HG02973 (cell line): ENCODE data around the gene ZBTB11.
A peak's percentile ranks its signal among the peaks of the same experiment; 100 is the strongest.
"Not testable (repeated sequence)": the region's sequence is repeated elsewhere in the genome, so short reads cannot be mapped to it uniquely, and the experiment has no call there.

Experiments
- ATAC-seq: cut with Tn5 transposase; IDR thresholded peaks from one replicate; pipeline ENCODE4 v1.9.1; 2021; ENCODE audit warnings: moderate library complexity; ENCODE audit not compliant: unreplicated experiment

Gene ZBTB11

GRCh38 chr3:101691685-101692671 lies 15.0 kb upstream of the ZBTB11 start:
- not testable (repeated sequence) for ATAC-seq

GRCh38 chr3:101690972-101691371 lies 14.0 kb upstream of the ZBTB11 start:
- peak; percentile 41 for ATAC-seq

GRCh38 chr3:101689286-101689685 lies 12.4 kb upstream of the ZBTB11 start:
- ATAC-seq: no peak

GRCh38 chr3:101687142-101687931 lies 10.4 kb upstream of the ZBTB11 start:
- ATAC-seq: no peak

- no peak for ATAC-seq
Observed at GRCh38 chr3:101685870-101686307, 9.0 kb upstream of the ZBTB11 start.

GRCh38 chr3:101685050-101685400 lies 8.1 kb upstream of the ZBTB11 start:
- no peak for ATAC-seq

- no peak for ATAC-seq
Observed at GRCh38 chr3:101680466-101680865, 3.5 kb upstream of the ZBTB11 start.

GRCh38 chr3:101678837-101679236 lies 1.9 kb upstream of the ZBTB11 start:
- not testable (repeated sequence) for ATAC-seq

- ATAC-seq: no peak
Observed at GRCh38 chr3:101677436-101678286, 729 bp upstream of the ZBTB11 start.

GRCh38 chr3:101676216-101676764 lies 642 bp downstream of the ZBTB11 start:
- ATAC-seq: peak; percentile 85

GRCh38 chr3:101675709-101676215 lies 1.2 kb downstream of the ZBTB11 start:
- ATAC-seq: no peak

- no peak for ATAC-seq
Observed at GRCh38 chr3:101674518-101674917, 2.4 kb downstream of the ZBTB11 start.

GRCh38 chr3:101673953-101674352 lies 3.0 kb downstream of the ZBTB11 start:
- no peak for ATAC-seq

- no peak for ATAC-seq
Observed at GRCh38 chr3:101671014-101671413, 5.9 kb downstream of the ZBTB11 start.

GRCh38 chr3:101667844-101668243 lies 9.1 kb downstream of the ZBTB11 start:
- no peak for ATAC-seq

GRCh38 chr3:101667331-101667730 lies 9.6 kb downstream of the ZBTB11 start:
- ATAC-seq: no peak

- peak; percentile 44 for ATAC-seq
Observed at GRCh38 chr3:101665851-101666250, 11.1 kb downstream of the ZBTB11 start.

GRCh38 chr3:101665357-101665756 lies 11.6 kb downstream of the ZBTB11 start:
- no peak for ATAC-seq

GRCh38 chr3:101660714-101661113 lies 16.2 kb downstream of the ZBTB11 start:
- no peak for ATAC-seq

GRCh38 chr3:101656651-101657050 lies 20.3 kb downstream of the ZBTB11 start:
- ATAC-seq: no peak
